Measurements from ENCODE around the gene RBM15B.

DNA sequence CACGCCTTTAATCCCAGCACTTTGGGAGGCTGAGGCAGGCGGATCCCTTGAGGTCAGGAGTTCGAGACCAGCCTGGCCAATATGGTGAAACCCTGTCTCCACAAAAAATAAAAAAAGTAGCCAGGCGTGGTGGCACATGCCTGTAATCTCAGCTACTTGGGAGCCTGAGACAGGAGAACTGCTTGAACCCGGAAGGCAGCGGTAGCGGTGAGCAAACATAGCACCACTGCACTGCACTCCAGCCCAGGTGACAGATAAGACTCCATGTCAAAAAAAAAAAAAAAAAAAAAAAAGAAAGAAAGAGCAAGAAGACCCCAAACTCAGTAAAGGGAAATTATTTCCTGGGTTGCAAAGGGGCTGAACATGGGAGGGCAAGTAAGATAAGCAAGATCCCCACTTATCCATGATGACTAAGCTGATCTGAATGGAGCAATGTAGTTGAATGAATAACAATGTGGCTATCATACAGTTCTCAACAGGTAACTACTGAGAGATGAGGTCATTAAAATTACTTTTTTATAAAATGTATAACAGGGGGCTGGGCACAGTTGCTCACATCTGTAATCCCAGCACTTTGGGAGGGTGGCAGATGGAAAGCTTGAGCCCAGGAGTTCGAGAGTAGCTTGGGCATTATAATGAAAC, 46.0 kb downstream of the RBM15B start:
- TF ChIP-seq CTCF (IDR thresholded peaks at IDR 0.05): no peak
- no peak for TF ChIP-seq POLR2A (IDR thresholded peaks at IDR 0.05)

All from esophagus squamous epithelium (tissue), 4 donors.